HCT116 (cell line): ENCODE measurements around the gene DPF3. TPM values are rescaled to one million over a fixed set of nuclear protein-coding genes. Genes with fewer than 3 reads are reported as not detected.

ENCODE experiments used
- ATAC-seq: fragments of 200-7000 bp; cut with Tn5 transposase; 2 replicates; pipeline ENCODE4 v1.9.1; 2020; ENCODE audit warnings: mild to moderate bottlenecking, moderate library complexity
- BruUV-seq: library from RNA; stranded (reverse); fragments of 400-500 nt; replicated peaks from 2 replicates; lab custom pipeline; 2021; lab: Mats Ljungman, UMichigan
- CTCF ChIA-PET: fragments of 300-600 bp; sonication (Branson Sonifier 250); formaldehyde crosslinking; loops from one replicate; lab custom pipeline; 2021; ENCODE audit warnings: antibody characterized with exemption; lab: Charles Lee
- POLR2A ChIA-PET: fragments of 300-600, 350-600 bp; sonication (Branson Sonifier 250); formaldehyde crosslinking; loops from one replicate; lab custom pipeline; 2021; ENCODE audit warnings: antibody characterized with exemption; lab: Charles Lee
- RAD21 ChIA-PET, 2 experiments: fragments of 300-600 bp; sonication (Branson Sonifier 250); formaldehyde crosslinking; loops; one replicate each; lab custom pipeline; 2023; ENCODE audit warnings: low total read pairs in 2 of 2; ENCODE audit not compliant: uncharacterized antibody in 2 of 2, unreplicated experiment in 2 of 2, low non-redundant PET in 1 of 2; lab: Charles Lee
- DNase-seq: peaks from one replicate; pipeline ENCODE4 v3.0.0-alpha.2; 2010; ENCODE audit warnings: low read depth, low spot score
- H2AFZ ChIP-seq: fragments of 200-600 bp; shearing (Covaris generic), sonication (generic); 2 replicates; pipeline ENCODE4 v1.6.1; 2017; ENCODE audit warnings: low read depth, mixed run types, mixed read lengths, antibody characterized with exemption, low read length; ENCODE audit not compliant: poor library complexity, severe bottlenecking
- H3K27ac ChIP-seq: 2 replicates; pipeline ENCODE4 v1.5.1; 2012; ENCODE audit warnings: low read depth, low read length
- H3K27me3 ChIP-seq: fragments of 200-600 bp; sonication (generic); 2 replicates; pipeline ENCODE4 v1.6.1; 2016; ENCODE audit warnings: mixed run types, low read length, mixed read lengths; ENCODE audit not compliant: insufficient read depth
- H3K36me3 ChIP-seq, 2 experiments: fragments of 200-500 bp in 1 of 2; fragments of 200-600 bp in 1 of 2; sonication (Bioruptor generic) in 1 of 2; sonication (generic) in 1 of 2; 2 replicates each; pipeline versions ENCODE4 v1.5.1 to v1.6.1; 2014 to 2016; ENCODE audit warnings: low read length in 2 of 2, inconsistent platforms in 1 of 2, mixed read lengths in 1 of 2, mixed run types in 1 of 2; ENCODE audit not compliant: insufficient read depth in 2 of 2, control insufficient read depth in 1 of 2
- H3K4me1 ChIP-seq, 2 experiments: fragments of 200-600 bp in 1 of 2; sonication (generic) in 1 of 2; 2 replicates each; pipeline versions ENCODE4 v1.5.1 to v1.6.1; 2012 to 2017; ENCODE audit warnings: low read length in 2 of 2, inconsistent platforms in 1 of 2, mild to moderate bottlenecking in 1 of 2, mixed read lengths in 1 of 2, mixed run types in 1 of 2, moderate library complexity in 1 of 2; ENCODE audit not compliant: insufficient read depth in 2 of 2, control insufficient read depth in 1 of 2
- H3K4me2 ChIP-seq: fragments of 200-600 bp; sonication (generic); 2 replicates; pipeline ENCODE4 v1.6.1; 2017; ENCODE audit warnings: mixed run types, low read length, mixed read lengths
- H3K4me3 ChIP-seq, 2 experiments: fragments of 200-600 bp in 1 of 2; sonication (generic) in 1 of 2; replicated peaks in 1 of 2; 2 replicates each; pipeline ENCODE4 v1.5.1; 2011 to 2016; ENCODE audit warnings: low read length in 2 of 2, control low read depth in 1 of 2, low read depth in 1 of 2, mild to moderate bottlenecking in 1 of 2, mixed read lengths in 1 of 2, mixed run types in 1 of 2
- H3K79me2 ChIP-seq: fragments of 200-600 bp; sonication (generic); 2 replicates; pipeline ENCODE4 v1.6.1; 2017; ENCODE audit warnings: mild to moderate bottlenecking, mixed run types, low read length, moderate library complexity, mixed read lengths; ENCODE audit not compliant: insufficient read depth
- H3K9ac ChIP-seq: fragments of 200-600 bp; sonication (generic); 2 replicates; pipeline ENCODE4 v1.6.1; 2016; ENCODE audit warnings: low read length, mixed read lengths
- H3K9me2 ChIP-seq: fragments of 200-600 bp; sonication (generic), shearing (Covaris generic); 2 replicates; pipeline ENCODE4 v1.6.1; 2017; ENCODE audit warnings: mixed run types, mild to moderate bottlenecking, moderate library complexity; ENCODE audit not compliant: insufficient read depth
- H3K9me3 ChIP-seq, 2 experiments: fragments of 200-500 bp in 1 of 2; fragments of 200-600 bp in 1 of 2; sonication (Bioruptor generic) in 1 of 2; sonication (generic) in 1 of 2; 2 replicates each; pipeline ENCODE4 v1.6.1; 2014 to 2017; ENCODE audit warnings: low read length in 2 of 2, mixed read lengths in 2 of 2, inconsistent platforms in 1 of 2, low read depth in 1 of 2, mild to moderate bottlenecking in 1 of 2, mixed run types in 1 of 2, moderate library complexity in 1 of 2; ENCODE audit not compliant: control insufficient read depth in 1 of 2, insufficient read depth in 1 of 2
- H4K20me1 ChIP-seq: fragments of 200-600 bp; sonication (generic), shearing (Covaris generic); 2 replicates; pipeline ENCODE4 v1.6.1; 2017; ENCODE audit warnings: mixed run types, mild to moderate bottlenecking, moderate library complexity; ENCODE audit not compliant: insufficient read depth
- CBX3 ChIP-seq: IDR thresholded peaks from 2 replicates; pipeline ENCODE4 v1.6.1; 2012; ENCODE audit warnings: low read depth
- CEBPB ChIP-seq: IDR thresholded peaks from 2 replicates; pipeline ENCODE4 v1.6.1; 2012; ENCODE audit warnings: low read depth
- CTCF ChIP-seq, 3 experiments: fragments of 200-600 bp in 1 of 3; sonication (generic) in 1 of 3; IDR thresholded peaks in 2 of 3; conservative IDR thresholded peaks in 1 of 3; 2 replicates each; pipeline ENCODE4 v1.5.1; 2012 to 2017; ENCODE audit warnings: low read depth in 2 of 3, low read length in 2 of 3, antibody characterized with exemption in 1 of 3, borderline replicate concordance in 1 of 3, control low read depth in 1 of 3, mild to moderate bottlenecking in 1 of 3, mixed read lengths in 1 of 3, mixed run types in 1 of 3, moderate library complexity in 1 of 3; ENCODE audit not compliant: insufficient read depth in 1 of 3
- ELF1 ChIP-seq: IDR thresholded peaks from 2 replicates; pipeline ENCODE4 v1.6.1; 2012; ENCODE audit warnings: low read depth, borderline replicate concordance
- EZH2 ChIP-seq: fragments of 200-600 bp; sonication (generic); IDR thresholded peaks from 2 replicates; pipeline ENCODE4 v1.6.1; 2017; ENCODE audit warnings: antibody characterized with exemption, mixed run types
- FOSL1 ChIP-seq: IDR thresholded peaks from 2 replicates; pipeline ENCODE4 v1.6.1; 2012; ENCODE audit warnings: low read depth
- MAX ChIP-seq: IDR thresholded peaks from 2 replicates; pipeline ENCODE4 v1.6.1; 2012
- SIN3A ChIP-seq: IDR thresholded peaks from 2 replicates; pipeline ENCODE4 v1.6.1; 2012; ENCODE audit warnings: low read depth
- SP1 ChIP-seq: IDR thresholded peaks from 2 replicates; pipeline ENCODE4 v1.6.1; 2012; ENCODE audit warnings: low read depth
- SRF ChIP-seq: IDR thresholded peaks from 2 replicates; pipeline ENCODE4 v1.6.1; 2012; ENCODE audit warnings: low read depth
- YY1 ChIP-seq: IDR thresholded peaks from 2 replicates; pipeline ENCODE4 v1.6.1; 2011; ENCODE audit warnings: low read length, low read depth, moderate library complexity, mild to moderate bottlenecking; ENCODE audit not compliant: insufficient replicate concordance; ENCODE audit errors: extremely low read depth
- ZBTB33 ChIP-seq: IDR thresholded peaks from 2 replicates; pipeline ENCODE4 v1.6.1; 2011; ENCODE audit warnings: mild to moderate bottlenecking, low read length, moderate library complexity; ENCODE audit not compliant: insufficient replicate concordance; ENCODE audit errors: extremely low read depth
- intact Hi-C: fragments of 100-400 bp; cut with micrococcal nuclease; formaldehyde crosslinking; loops from 2 replicates; pipeline ENCODE4 v1.10.0; 2022
- total RNA-seq: library from RNA; stranded (reverse); gene quantifications from one replicate; pipeline ENCODE4 v1.2.1, GENCODE V29; 2021; ENCODE audit not compliant: unreplicated experiment

DPF3 gene
- total RNA-seq, 1 experiment from 2014 or later: 0.27 TPM

GRCh38 chr14:72788972-72789728 lies 104.8 kb downstream of the DPF3 start (continued):
- no peak for TF ChIP-seq MAX
- no peak for TF ChIP-seq ZBTB33
- TF ChIP-seq EZH2: no peak
- TF ChIP-seq SIN3A: no peak
- TF ChIP-seq YY1: no peak
- no peak for TF ChIP-seq SRF
- no peak for TF ChIP-seq FOSL1

- ChIA-PET RAD21 (no interaction called here), CTCF (no interaction called here), POLR2A (no interaction called here)
- Histone ChIP-seq H3K4me3 (no peak overlapping the region), H3K4me1 (no peaks in the 10 kb centered on the region), H2AFZ (no peak overlapping the region), H3K9me3 (no peaks in the 10 kb centered on the region), H3K9ac (no peak overlapping the region), H3K79me2 (no peaks in the 10 kb centered on the region), H3K4me2 (no peak overlapping the region), H3K27ac (no peak overlapping the region), H3K36me3 (no peaks in the 10 kb centered on the region), H3K9me2 (no peaks in the 10 kb centered on the region), H3K27me3 (peaks cover 1% of the 10 kb centered on the region; the same call in 1 of the 2 replicates), H4K20me1 (no peaks in the 10 kb centered on the region)
- no peak for ATAC-seq
- no TSS peak for BruUV-seq
- intact Hi-C loops: no loop called here
- no peak for DNase-seq
- no peak for TF ChIP-seq ZBTB33
- no peak for TF ChIP-seq FOSL1
- no peak for TF ChIP-seq SRF
- TF ChIP-seq CEBPB: no peak
- no peak for TF ChIP-seq EZH2
- no peak for TF ChIP-seq CBX3
- TF ChIP-seq SP1: no peak
- no peak for TF ChIP-seq SIN3A
- TF ChIP-seq ELF1: no peak
- no peak for TF ChIP-seq MAX
- no peak for TF ChIP-seq CTCF (IDR thresholded peaks at IDR 0.05 in 2 of 3, conservative IDR thresholded peaks at IDR 0.05 in 1 of 3; ENCODE audit: borderline replicate concordance in 1 of 3, insufficient read depth in 1 of 3, low read depth in 2 of 3, low read length in 2 of 3)
These were observed 105.6 kb downstream of the DPF3 start for GRCh38 chr14:72788255-72788654.
